Panc1 (cell line): ENCODE measurements around the gene JAML. TPM values are rescaled to one million over a fixed set of nuclear protein-coding genes. Genes with fewer than 3 reads are reported as not detected.

Source experiments
- ATAC-seq: fragments of 200-7000 bp; cut with Tn5 transposase; 2 replicates; pipeline ENCODE4 v1.9.1; 2020; ENCODE audit warnings: mild to moderate bottlenecking, moderate library complexity
- BruUV-seq: library from RNA; stranded (reverse); fragments of 400-500 nt; replicated peaks from 2 replicates; lab custom pipeline; 2021; lab: Mats Ljungman, UMichigan
- CTCF ChIA-PET: fragments of 300-600 bp; sonication (Branson Sonifier 250); formaldehyde crosslinking; loops from one replicate; lab custom pipeline; 2022; ENCODE audit warnings: antibody characterized with exemption; lab: Charles Lee
- POLR2A ChIA-PET: fragments of 300-600 bp; sonication (Branson Sonifier 250); formaldehyde crosslinking; loops from one replicate; lab custom pipeline; 2022; ENCODE audit warnings: antibody characterized with exemption; lab: Charles Lee
- DNase-seq: peaks from one replicate; pipeline ENCODE4 v3.0.0-alpha.2; 2010; ENCODE audit warnings: low read depth, low spot score
- H3K27ac ChIP-seq: 2 replicates; pipeline ENCODE4 v1.5.1; 2011; ENCODE audit warnings: mild to moderate bottlenecking, low read length, inconsistent platforms
- H3K27me3 ChIP-seq: fragments of 200-500 bp; sonication (Bioruptor generic); 2 replicates; pipeline ENCODE4 v1.6.0; 2014; ENCODE audit warnings: low read length, inconsistent platforms; ENCODE audit not compliant: control insufficient read depth, insufficient read depth
- H3K36me3 ChIP-seq: fragments of 200-500 bp; sonication (Bioruptor generic); 2 replicates; pipeline ENCODE4 v1.5.1; 2014; ENCODE audit warnings: inconsistent platforms, mild to moderate bottlenecking, low read length, moderate library complexity; ENCODE audit not compliant: control insufficient read depth, insufficient read depth
- H3K4me1 ChIP-seq: 2 replicates; pipeline ENCODE4 v1.5.1; 2011; ENCODE audit warnings: inconsistent platforms, mild to moderate bottlenecking, low read length, moderate library complexity; ENCODE audit not compliant: control insufficient read depth, insufficient read depth
- H3K4me3 ChIP-seq, 2 experiments: 2 replicates each; pipeline ENCODE4 v1.5.1; 2011 to 2012; ENCODE audit warnings: low read depth in 2 of 2, low read length in 2 of 2, mild to moderate bottlenecking in 2 of 2, inconsistent platforms in 1 of 2, moderate library complexity in 1 of 2
- H3K9me3 ChIP-seq: fragments of 200-500 bp; sonication (Bioruptor generic); 2 replicates; pipeline ENCODE4 v1.5.1; 2014; ENCODE audit warnings: low read depth, mild to moderate bottlenecking, inconsistent platforms, low read length, moderate library complexity; ENCODE audit not compliant: control insufficient read depth, insufficient read depth
- CTCF ChIP-seq: fragments of 450-650 bp; IDR thresholded peaks from 2 replicates; pipeline ENCODE4 v1.5.1; 2017; ENCODE audit warnings: mild to moderate bottlenecking
- POLR2AphosphoS5 ChIP-seq: IDR thresholded peaks from 2 replicates; pipeline ENCODE4 v1.6.1; 2012; ENCODE audit warnings: mild to moderate bottlenecking, low read depth, low read length, moderate library complexity
- REST ChIP-seq, 2 experiments: IDR thresholded peaks; 2 replicates each; pipeline ENCODE4 v1.6.1; 2011 to 2012; ENCODE audit warnings: low read depth in 2 of 2, control low read depth in 1 of 2, low read length in 1 of 2, mild to moderate bottlenecking in 1 of 2, moderate library complexity in 1 of 2; ENCODE audit not compliant: insufficient read depth in 1 of 2
- SIN3A ChIP-seq: IDR thresholded peaks from 2 replicates; pipeline ENCODE4 v1.6.1; 2012; ENCODE audit warnings: low read depth, mild to moderate bottlenecking, low read length, moderate library complexity, borderline replicate concordance; ENCODE audit not compliant: insufficient read depth
- TCF7L2 ChIP-seq: IDR thresholded peaks from 2 replicates; pipeline ENCODE4 v1.6.1; 2011; ENCODE audit warnings: mild to moderate bottlenecking, low read depth, low read length, inconsistent platforms
- in situ Hi-C: cut with HindIII; loops from 2 replicates; pipeline ENCODE4 v1.10.0; 2016; ENCODE audit warnings: low sequenced_read_pairs, low pct_unique_long_range_greater_than_20kb
- intact Hi-C: fragments of 100-400 bp; cut with micrococcal nuclease; formaldehyde crosslinking; loops from one replicate; pipeline ENCODE4 v1.10.0; 2022; ENCODE audit not compliant: unreplicated experiment
- total RNA-seq: library from RNA; stranded (reverse); gene quantifications from one replicate; pipeline ENCODE4 v1.2.1, GENCODE V29; 2021; ENCODE audit not compliant: unreplicated experiment

JAML gene
- total RNA-seq, 1 experiment from 2014 or later, result 0.39 TPM

GRCh38 chr11:118215765-118216164 is 9.0 kb downstream of the JAML start:
- no peak overlapping the region for H3K4me3 ChIP-seq
- POLR2A ChIA-PET, result no interaction called here
- DNase-seq, result no peak
- H3K9me3 ChIP-seq, result no peaks in the 10 kb centered on the region
- H3K27ac ChIP-seq, result no peak overlapping the region
- BruUV-seq, result no TSS peak
- no peaks in the 10 kb centered on the region for H3K36me3 ChIP-seq
- intact Hi-C loops, result no loop called here
- H3K4me1 ChIP-seq, result no peaks in the 10 kb centered on the region
- H3K27me3 ChIP-seq, result peaks cover 31% of the 10 kb centered on the region
- CTCF ChIA-PET, result interaction anchor here (0.6 kb wide), 1 partner anchor 17 kb away, joined by 4 read pairs; no protein-coding TSS in a partner anchor
- no peak for TF ChIP-seq SIN3A
- no peak for TF ChIP-seq REST (IDR thresholded peaks at IDR 0.05; ENCODE audit: insufficient read depth in 1 of 2, low read depth in 2 of 2, low read length in 1 of 2)
- TF ChIP-seq CTCF, result no peak
- TF ChIP-seq TCF7L2, result no peak
- no peak for TF ChIP-seq POLR2AphosphoS5
- ATAC-seq, result no peak
- in situ Hi-C loops, result no loop called here

GRCh38 chr11:118215262-118215661 is 9.5 kb downstream of the JAML start:
- in situ Hi-C loops (no loop called here), intact Hi-C loops (no loop called here)
- ChIA-PET CTCF (no interaction called here), POLR2A (no interaction called here)
- Histone ChIP-seq H3K4me1 (no peaks in the 10 kb centered on the region), H3K27me3 (peaks cover 29% of the 10 kb centered on the region), H3K4me3 (no peak overlapping the region), H3K36me3 (no peaks in the 10 kb centered on the region), H3K9me3 (no peaks in the 10 kb centered on the region), H3K27ac (no peak overlapping the region)
- TF ChIP-seq TCF7L2, result no peak
- TF ChIP-seq POLR2AphosphoS5, result no peak
- no peak for TF ChIP-seq SIN3A
- no peak for TF ChIP-seq CTCF
- no peak for TF ChIP-seq REST (IDR thresholded peaks at IDR 0.05; ENCODE audit: insufficient read depth in 1 of 2, low read depth in 2 of 2, low read length in 1 of 2)
- ATAC-seq, result no peak
- no TSS peak for BruUV-seq
- DNase-seq, result no peak
